CD4-positive, alpha-beta T cell treated with Interleukin-4 for 1 hour (primary cell): ENCODE data around the gene NAA10.
A peak's percentile ranks its signal among the peaks of the same experiment; 100 is the strongest.

ENCODE experiments used
- DNase-seq, 2 donors: peaks; one replicate each; pipeline ENCODE4 v3.0.0-alpha.2; 2020 to 2022

The NAA10 gene

DNA sequence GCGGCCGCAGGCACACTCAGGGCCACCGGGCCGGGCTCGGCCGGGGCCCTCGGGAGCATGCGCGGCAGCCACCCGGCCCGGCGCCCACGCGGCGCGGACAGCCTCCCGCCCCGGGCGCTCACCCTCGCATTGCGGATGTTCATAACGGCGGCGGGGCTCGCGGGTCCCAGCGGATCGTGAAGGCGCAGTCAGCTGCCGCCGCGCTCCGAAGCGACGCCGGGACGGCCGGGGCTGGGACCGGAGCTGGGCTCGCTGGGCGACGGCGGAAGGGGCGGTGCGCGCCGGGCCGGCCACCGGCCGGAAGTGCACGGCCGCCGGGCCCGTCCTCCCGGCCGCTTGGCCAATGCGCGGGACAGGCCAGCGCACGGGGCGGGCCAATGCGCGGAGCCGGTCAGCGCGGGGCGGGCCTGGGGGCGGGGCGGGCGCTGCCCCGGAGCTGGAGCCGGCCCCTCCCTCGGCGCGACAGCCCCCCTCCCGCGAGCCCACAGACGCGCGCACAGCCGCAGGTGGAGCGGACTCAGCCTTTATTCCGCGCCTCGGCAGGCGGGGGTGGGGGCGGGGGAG, at the start of gene NAA10:
Gene NAA10, minus strand, starts transcription at position 276 of the 564 bp plus-strand sequence. Its CDS starts 133 bp downstream, at position 143.
- peak; percentile 62 to 70 for DNase-seq

- peak in 1 of 2 donors; percentile 54 for DNase-seq
Observed at GRCh38 chrX:153983321-153983801, 48.5 kb upstream of the NAA10 start.

- peak; percentile 72 to 77 for DNase-seq
Observed at GRCh38 chrX:153981771-153982533, 47.1 kb upstream of the NAA10 start.

- no peak for DNase-seq
Observed at GRCh38 chrX:153981231-153981630, 46.4 kb upstream of the NAA10 start.

DNA sequence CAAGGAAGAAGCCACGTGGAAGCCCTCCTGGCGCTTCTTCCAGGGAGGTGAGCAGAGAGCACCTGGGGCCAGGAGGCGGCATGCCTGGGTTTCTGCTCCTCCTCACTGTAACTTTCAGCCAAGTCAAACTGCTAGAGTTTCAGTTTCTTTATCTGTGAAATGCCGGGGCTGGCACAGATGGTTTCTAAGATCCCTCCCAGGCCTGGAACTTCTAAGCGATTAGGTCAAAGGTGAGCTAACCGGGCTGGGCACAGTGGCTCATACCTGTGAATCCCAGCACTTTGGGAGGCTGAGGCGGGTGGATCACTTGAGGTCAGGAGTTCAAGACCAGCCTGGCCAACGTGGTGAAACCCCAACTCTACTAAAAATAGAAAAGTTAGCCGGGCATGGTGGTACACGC, 45.6 kb upstream of the NAA10 start:
- peak in 1 of 2 donors; percentile 47 for DNase-seq

DNA sequence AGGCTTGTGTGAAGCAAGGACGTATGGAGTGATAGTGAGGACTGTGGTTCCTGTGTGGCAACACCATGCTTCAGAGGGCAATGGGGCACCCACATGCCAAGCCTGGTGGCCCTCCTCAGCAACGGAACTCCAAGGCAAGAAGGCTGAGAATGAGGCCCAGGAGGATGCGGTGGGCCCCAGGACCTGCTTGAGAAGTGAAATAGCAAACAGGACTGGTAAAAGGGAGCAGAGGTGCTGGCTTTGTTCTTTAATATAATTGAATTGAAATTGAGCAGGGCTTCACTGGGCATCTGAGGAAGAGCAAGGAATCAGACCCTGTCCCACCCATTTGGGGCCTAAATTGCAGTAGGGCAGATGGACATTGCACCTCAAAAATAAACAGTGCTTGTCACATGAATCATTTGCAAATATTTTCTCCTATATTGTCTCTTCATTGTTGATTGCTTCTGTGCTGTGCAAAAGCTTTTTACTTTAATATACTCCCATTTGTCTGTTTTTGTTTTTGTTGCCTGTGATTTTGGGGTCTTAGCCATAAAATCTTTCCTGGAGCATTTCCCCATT, 40.0 kb upstream of the NAA10 start:
- no peak for DNase-seq

DNA sequence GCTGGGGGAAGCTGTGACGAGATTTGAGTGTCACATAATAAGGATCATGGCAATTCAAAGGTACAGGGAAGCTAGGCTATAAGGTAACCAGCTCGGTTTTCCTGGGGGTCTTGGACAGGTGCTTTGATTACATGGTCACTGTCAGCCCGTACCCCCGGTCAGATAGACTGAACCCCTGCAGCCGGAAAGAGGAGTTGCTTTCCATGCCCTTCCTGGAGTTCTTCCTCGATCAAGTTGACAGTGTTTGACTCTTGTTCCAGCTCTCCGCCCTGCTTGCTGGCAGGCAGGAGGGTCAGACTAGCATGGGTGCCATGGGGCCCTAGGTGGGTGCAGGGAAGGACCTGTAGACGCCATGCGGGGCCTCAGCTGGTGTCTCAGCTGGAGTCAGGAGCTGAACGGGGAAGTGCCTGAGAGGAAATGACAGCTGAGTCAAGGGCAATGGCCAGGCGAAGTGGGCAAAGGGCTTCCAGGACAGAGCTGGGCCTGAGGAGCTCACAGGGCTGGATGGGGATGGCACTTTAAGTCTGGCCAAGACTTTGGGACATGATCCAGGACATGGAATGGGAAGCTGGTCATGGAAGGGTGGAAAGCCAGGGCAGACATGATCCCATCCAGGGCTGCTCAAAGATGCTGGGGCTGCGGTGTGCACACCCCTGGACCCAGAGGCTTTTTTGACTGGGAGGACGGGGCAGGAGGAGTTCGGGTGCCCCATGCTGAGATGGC, 39.3 kb upstream of the NAA10 start:
- DNase-seq = no peak

GRCh38 chrX:153973127-153974002, 38.5 kb upstream of the NAA10 start:
- no peak for DNase-seq

- peak; percentile 91 for DNase-seq
Observed at GRCh38 chrX:153972368-153973126, 37.7 kb upstream of the NAA10 start, which contains the start of gene TMEM187. Gene TMEM187 (plus strand): TSS chrX:153972754. CDS start chrX:153982063, 9,309 bp downstream.

GRCh38 chrX:153971450-153972367, 36.9 kb upstream of the NAA10 start, which contains the start of gene HCFC1:
Gene HCFC1 (minus strand): TSS chrX:153971818. CDS start chrX:153970840, 978 bp downstream.
- DNase-seq = peak; percentile 94 to 95

DNA sequence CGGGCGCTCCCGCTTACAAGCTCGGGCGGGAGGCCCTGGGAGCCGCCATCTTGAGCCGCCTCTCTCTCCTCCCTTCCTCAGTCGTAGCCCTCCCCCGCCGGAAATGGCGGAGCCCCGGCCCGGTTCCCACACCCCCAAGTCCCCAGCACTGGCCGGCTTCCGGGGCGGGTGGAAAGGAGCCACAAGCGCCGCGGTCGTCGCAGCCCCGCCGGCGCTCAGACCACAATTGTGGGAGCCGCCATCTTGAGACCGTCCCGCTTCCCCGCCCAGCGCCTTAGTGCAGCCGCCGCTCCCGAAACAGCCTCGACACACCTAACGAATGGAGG, 36.2 kb upstream of the NAA10 start:
- peak; percentile 90 to 93 for DNase-seq

DNA sequence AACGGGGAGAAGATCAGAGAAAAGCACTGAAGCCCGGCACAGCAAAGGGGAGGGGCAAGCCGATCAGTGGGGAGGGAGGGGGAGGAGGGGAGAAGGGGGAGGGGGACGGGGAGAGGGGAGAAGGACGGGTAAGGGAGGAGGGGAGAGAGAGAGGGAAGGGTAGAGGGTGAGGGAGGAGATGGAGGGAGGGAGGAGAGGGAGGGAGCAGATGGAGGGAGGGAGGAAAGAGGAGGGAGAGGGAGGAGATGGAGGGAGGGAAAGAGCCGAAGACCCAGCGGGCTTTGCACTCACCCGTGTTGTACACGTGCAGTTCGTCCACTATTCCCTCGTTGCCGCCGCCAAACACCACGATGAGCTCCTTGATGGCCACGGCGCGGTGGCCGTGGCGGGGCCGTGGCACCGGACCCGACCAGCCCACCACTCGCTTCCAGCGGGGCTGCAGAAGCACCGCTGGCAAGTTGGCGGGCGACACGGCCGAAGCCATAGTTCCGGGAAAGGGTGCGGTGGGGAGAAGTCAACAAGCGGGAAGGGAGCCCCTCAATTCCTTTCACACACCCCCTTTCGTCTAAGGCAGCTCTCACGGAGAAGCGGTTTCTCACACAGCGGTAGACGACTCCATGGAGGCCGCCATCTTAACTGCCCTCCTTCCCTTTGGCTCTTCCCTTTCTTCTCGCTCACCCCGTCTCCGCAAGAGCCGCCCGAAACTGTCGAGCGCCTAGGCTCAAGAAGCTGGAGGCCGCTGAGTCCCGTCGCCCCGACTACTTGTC, 35.7 kb upstream of the NAA10 start:
- peak; percentile 21 to 51 for DNase-seq

DNA sequence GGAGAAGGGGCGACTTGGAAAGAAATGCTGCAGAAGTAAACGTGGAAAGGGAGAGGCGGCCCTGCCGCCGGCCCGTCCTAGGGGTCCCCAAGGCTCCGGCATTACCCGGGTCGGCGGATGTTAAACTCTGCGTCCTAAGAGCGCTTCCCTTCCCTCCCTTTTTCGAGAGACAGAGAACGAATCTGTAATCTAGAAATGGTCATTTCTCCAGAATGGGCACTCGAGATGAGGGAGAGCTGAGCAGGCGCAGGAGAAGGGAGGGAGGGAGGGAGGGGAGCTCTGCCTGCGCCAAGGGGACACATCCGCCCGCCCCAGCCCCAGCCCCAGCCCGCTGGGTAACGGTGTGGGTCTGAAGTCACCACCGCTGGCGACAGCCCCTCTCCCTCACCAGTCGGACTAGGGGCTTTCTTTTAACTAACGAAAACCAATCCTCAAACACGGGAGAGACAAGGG, 35.1 kb upstream of the NAA10 start:
- no peak for DNase-seq

- DNase-seq = no peak
Observed at GRCh38 chrX:153969125-153969903, 34.5 kb upstream of the NAA10 start.

- DNase-seq = peak; percentile 42 to 54
Observed at GRCh38 chrX:153968754-153969124, 33.9 kb upstream of the NAA10 start.

DNA sequence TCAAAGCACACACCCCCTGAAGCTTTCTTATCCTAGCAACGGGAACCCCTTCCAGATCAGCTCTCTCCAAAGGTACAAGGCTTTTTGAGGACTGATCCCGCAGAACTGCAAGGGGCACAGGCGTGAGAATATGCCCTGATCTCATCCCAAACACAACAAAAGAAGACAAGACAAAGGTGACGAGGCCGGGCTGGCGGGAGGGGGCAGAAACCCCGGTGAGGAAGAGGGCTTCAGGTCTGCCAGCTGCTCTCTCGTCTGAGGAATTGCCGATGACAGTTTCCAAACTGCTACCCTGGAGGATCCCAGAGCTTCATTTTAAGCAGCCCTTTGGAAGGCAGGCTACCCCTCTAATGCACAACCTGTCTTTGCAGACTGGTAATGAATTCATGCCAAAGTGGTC, 33.4 kb upstream of the NAA10 start:
- no peak for DNase-seq

GRCh38 chrX:153967536-153968224, 32.8 kb upstream of the NAA10 start:
- DNase-seq = peak; percentile 29 to 58
